Frontal cortex (tissue), 4 donors: ENCODE data around the gene VIM. TPM values are rescaled to one million over a fixed set of nuclear protein-coding genes. Genes with fewer than 3 reads are reported as not detected.
A peak's percentile ranks its signal among the peaks of the same experiment; 100 is the strongest.
"Not testable (repeated sequence)": the region's sequence is repeated elsewhere in the genome, so short reads cannot be mapped to it uniquely, and the experiment has no call there.

Source experiments
- DNase-seq, 2 donors: peaks; one replicate each; pipeline ENCODE4 v3.0.0; 2012; ENCODE audit warnings: low spot score in 2 of 2
- FAIRE-seq: peaks from 2 replicates; lab custom pipeline; 2012; peaks lifted over from hg19 to GRCh38; lab: Jason Lieb, UNC
- total RNA-seq: library from RNA; depleted of rRNA; stranded (reverse); fragments of >200 nt; gene quantifications from one replicate; pipeline ENCODE4 v1.2.3, GENCODE V29; 2014
- donor health status: control.
- donor health status: control.
- donor health status: control.

The VIM gene
- total RNA-seq, 1 donor from 2014 or later = 191 TPM

GRCh38 chr10:17249820-17250219 lies 21.8 kb downstream of the VIM start:
- FAIRE-seq = no peak
- DNase-seq = no peak

GRCh38 chr10:17250736-17251135 lies 22.7 kb downstream of the VIM start:
- FAIRE-seq = no peak
- no peak for DNase-seq

DNA sequence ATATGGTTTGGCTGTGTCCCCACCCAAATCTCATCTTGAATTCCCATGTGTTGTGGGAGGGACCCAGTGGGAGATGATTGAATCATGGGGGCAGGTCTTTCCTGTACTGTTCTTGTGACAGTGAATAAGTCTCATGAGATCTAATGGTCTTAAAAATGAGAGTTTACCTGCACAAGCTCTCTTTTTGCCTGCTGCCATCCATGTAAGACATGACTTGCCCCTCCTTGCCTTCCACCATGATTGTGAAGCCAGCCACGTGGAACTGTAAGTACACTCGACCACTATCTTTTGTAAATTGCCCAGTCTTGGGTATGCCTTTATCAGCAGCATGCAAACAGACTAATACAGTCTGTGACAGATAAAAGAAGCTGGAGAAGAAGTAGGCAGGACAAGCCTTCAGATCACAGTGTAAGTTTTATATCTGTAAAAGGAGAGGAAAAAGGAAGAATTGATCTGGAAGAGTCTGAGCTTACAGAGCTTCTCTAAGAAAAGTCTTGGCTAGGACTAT lies 26.6 kb downstream of the VIM start:
- FAIRE-seq, DNase-seq: not testable (repeated sequence)

DNA sequence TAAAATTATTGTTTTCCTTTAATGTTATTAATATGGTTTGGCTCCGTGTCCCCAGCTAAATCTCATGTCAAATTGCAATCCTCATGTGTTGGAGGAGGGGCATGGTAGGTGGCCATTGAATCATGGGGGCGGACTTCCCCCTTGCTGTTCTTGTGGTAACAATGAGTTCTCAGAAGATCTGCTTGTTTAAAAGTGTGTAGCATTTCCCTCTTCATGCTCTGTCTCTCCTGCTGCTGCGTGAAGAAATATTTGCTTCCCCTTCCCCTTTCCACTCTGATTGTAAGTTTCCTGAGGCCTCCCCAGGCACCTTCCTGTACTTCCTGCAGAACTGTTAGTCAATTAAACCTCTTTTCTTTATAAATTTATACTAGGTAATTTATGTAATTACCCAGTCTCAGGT lies 27.5 kb downstream of the VIM start:
- DNase-seq (no peak), FAIRE-seq (no peak)

DNA sequence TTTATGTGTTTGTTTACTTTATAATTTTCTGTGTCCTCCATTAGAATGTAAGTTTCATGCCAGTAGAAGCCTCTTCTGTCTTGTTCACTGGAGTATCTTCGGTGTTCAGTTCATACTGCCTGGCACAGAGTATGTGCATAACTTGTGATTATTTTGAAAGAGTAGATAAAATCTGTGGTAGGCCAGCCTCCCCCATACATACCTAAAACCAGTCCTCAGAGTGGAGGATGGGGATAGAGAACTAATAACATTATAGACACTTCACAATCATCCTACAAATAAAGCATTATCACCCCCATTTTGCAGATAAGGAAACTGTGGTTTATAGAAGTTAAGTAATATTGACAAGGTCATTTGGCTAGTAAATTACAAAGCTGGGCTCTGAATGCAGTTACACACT lies 28.0 kb downstream of the VIM start:
- no peak for DNase-seq
- no peak for FAIRE-seq

DNA sequence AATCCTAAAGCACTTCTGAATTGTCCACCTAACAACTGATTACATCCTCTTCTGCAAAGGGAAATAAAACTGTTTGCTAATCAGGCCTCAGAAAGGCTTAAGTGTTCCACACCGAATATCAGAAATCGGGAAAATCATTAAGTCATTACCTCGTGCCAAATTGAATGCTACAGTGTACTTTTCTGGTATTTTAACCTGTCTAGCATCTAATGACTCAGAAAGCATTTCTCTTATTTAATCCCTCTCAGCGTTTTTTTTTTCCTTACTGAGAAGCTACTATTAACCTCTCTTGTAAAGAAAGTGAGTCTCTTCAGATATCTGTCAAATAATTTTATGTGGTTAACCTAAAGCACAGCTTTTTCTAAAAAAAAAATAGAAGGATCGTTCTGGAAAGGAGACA lies 28.6 kb downstream of the VIM start:
- DNase-seq = no peak

GRCh38 chr10:17257466-17258321 lies 29.7 kb downstream of the VIM start:
- DNase-seq (peak; percentile 22 to 40), FAIRE-seq (peak; percentile 80)

More for the DNA sequence above, 28.6 kb downstream of the VIM start:
- FAIRE-seq = no peak

GRCh38 chr10:17262502-17262901 lies 34.5 kb downstream of the VIM start:
- FAIRE-seq = no peak

GRCh38 chr10:17263580-17263979 lies 35.5 kb downstream of the VIM start:
- no peak for FAIRE-seq

More at GRCh38 chr10:17262502-17262901, 34.5 kb downstream of the VIM start:
- no peak for DNase-seq

DNA sequence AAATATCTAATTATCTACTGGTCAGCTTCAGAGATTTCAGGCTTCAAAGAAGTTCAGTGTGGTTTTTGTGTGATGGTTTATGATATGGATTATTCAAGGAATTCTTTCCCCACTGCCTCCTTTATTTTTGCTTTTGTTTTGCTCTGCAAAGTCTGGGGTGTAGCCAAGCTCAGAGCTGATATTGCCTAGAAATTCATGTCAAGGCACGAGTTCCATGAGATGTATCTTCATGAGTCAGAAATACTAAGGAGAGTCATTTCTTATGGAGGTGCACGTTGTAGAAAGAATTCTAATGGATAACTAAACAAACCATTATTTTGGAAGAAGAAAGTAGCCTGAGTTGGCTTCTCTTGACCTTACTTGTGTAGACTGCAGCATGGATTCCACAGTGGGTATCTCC lies 37.4 kb downstream of the VIM start:
- DNase-seq = no peak
- no peak for FAIRE-seq

More at GRCh38 chr10:17263580-17263979, 35.5 kb downstream of the VIM start:
- no peak for DNase-seq

DNA sequence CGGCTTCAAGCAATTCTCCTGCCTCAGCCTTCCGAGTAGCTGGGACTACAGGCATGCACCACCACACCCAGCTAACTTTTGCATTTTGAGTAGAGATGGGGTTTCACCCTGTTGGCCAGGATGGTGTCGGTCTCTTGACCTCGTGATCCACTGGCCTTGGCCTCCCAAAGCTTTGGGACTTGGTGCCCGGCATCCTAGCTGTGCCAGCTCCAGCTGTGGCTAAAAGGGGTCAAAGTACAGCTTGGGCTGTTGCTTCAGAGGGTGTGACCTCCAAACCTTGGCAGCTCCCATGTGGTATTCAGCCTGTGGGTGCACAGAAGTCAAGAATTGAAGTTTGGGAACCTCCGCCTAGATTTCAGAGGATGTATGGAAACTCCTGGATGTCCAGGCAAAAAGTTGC lies 38.5 kb downstream of the VIM start:
- not testable (repeated sequence) for FAIRE-seq, DNase-seq

GRCh38 chr10:17272648-17273047 lies 44.6 kb downstream of the VIM start:
- no peak for FAIRE-seq

GRCh38 chr10:17273403-17273802 lies 45.4 kb downstream of the VIM start:
- DNase-seq (no peak), FAIRE-seq (no peak)

More at GRCh38 chr10:17272648-17273047, 44.6 kb downstream of the VIM start:
- no peak for DNase-seq

DNA sequence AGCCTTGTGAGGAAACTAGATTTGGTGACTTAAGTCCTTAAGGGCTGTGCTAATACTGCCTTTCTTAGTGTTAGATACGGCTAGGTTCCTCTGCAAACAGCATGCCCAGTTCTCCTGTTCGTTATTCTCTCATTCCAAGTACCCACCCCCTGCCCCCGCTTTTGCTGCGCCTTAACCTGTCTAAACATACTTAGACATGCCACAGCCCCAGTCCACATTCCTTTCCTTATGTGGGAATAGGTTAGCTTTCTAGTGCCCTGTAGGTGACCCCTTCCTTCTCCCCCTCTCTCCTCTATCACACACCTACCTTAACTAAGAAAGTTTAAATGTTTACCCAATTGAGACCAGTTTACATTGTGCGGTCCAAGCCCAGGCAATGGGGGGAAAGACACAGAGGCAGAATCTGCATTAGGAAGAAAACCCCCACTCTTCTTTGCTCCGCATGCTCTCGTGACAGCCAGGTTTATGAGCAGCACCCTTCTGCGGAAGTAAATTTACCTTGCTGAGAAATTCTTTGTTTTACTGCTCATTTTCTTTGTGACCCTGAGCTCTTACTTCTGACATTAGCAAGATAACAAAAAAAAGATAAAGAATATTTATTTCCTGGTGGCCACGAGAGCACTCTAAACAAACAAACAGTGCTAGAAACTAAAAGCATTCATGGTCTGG lies 48.8 kb downstream of the VIM start:
- FAIRE-seq = no peak
- no peak for DNase-seq

GRCh38 chr10:17278607-17279240 lies 50.7 kb downstream of the VIM start:
- no peak for DNase-seq
- no peak for FAIRE-seq

DNA sequence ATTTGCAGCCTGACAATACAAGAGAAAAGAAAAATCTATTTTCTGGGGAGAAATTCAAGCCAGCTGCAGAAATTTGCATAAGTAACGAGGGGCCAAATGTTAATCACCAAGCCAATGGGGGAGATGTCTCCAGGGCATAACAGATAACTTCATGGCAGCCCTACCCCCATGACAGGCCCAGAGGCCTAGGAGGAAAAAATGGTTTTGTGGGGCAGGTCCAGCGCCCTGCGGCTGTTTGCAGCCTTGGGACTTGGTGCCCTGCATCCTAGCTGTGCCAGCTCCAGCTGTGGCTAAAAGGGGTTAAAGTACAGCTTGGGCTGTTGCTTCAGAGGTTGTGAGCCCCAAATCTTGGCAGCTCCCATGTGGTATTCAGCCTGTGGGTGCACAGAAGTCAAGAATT lies 54.3 kb downstream of the VIM start:
- no peak for DNase-seq
- no peak for FAIRE-seq

GRCh38 chr10:17286562-17287550 lies 58.8 kb downstream of the VIM start:
- no peak for FAIRE-seq

More at GRCh38 chr10:17286562-17287550, 58.8 kb downstream of the VIM start:
- no peak for DNase-seq
